HCT116 (cell line): Measurements from ENCODE around the gene RASGRF2. TPM values are rescaled to one million over a fixed set of nuclear protein-coding genes. Genes with fewer than 3 reads are reported as not detected.

Source experiments
- ATAC-seq: fragments of 200-7000 bp; cut with Tn5 transposase; 2 replicates; pipeline ENCODE4 v1.9.1; 2020; ENCODE audit warnings: mild to moderate bottlenecking, moderate library complexity
- BruUV-seq: library from RNA; stranded (reverse); fragments of 400-500 nt; replicated peaks from 2 replicates; lab custom pipeline; 2021; lab: Mats Ljungman, UMichigan
- CTCF ChIA-PET: fragments of 300-600 bp; sonication (Branson Sonifier 250); formaldehyde crosslinking; loops from one replicate; lab custom pipeline; 2021; ENCODE audit warnings: antibody characterized with exemption; lab: Charles Lee
- POLR2A ChIA-PET: fragments of 300-600, 350-600 bp; sonication (Branson Sonifier 250); formaldehyde crosslinking; loops from one replicate; lab custom pipeline; 2021; ENCODE audit warnings: antibody characterized with exemption; lab: Charles Lee
- RAD21 ChIA-PET, 2 experiments: fragments of 300-600 bp; sonication (Branson Sonifier 250); formaldehyde crosslinking; loops; one replicate each; lab custom pipeline; 2023; ENCODE audit warnings: low total read pairs in 2 of 2; ENCODE audit not compliant: uncharacterized antibody in 2 of 2, unreplicated experiment in 2 of 2, low non-redundant PET in 1 of 2; lab: Charles Lee
- DNase-seq: peaks from one replicate; pipeline ENCODE4 v3.0.0-alpha.2; 2010; ENCODE audit warnings: low read depth, low spot score
- H2AFZ ChIP-seq: fragments of 200-600 bp; shearing (Covaris generic), sonication (generic); 2 replicates; pipeline ENCODE4 v1.6.1; 2017; ENCODE audit warnings: low read depth, mixed run types, mixed read lengths, antibody characterized with exemption, low read length; ENCODE audit not compliant: poor library complexity, severe bottlenecking
- H3K27ac ChIP-seq: 2 replicates; pipeline ENCODE4 v1.5.1; 2012; ENCODE audit warnings: low read depth, low read length
- H3K27me3 ChIP-seq: fragments of 200-600 bp; sonication (generic); 2 replicates; pipeline ENCODE4 v1.6.1; 2016; ENCODE audit warnings: mixed run types, low read length, mixed read lengths; ENCODE audit not compliant: insufficient read depth
- H3K36me3 ChIP-seq, 2 experiments: fragments of 200-500 bp in 1 of 2; fragments of 200-600 bp in 1 of 2; sonication (Bioruptor generic) in 1 of 2; sonication (generic) in 1 of 2; 2 replicates each; pipeline versions ENCODE4 v1.5.1 to v1.6.1; 2014 to 2016; ENCODE audit warnings: low read length in 2 of 2, inconsistent platforms in 1 of 2, mixed read lengths in 1 of 2, mixed run types in 1 of 2; ENCODE audit not compliant: insufficient read depth in 2 of 2, control insufficient read depth in 1 of 2
- H3K4me1 ChIP-seq, 2 experiments: fragments of 200-600 bp in 1 of 2; sonication (generic) in 1 of 2; 2 replicates each; pipeline versions ENCODE4 v1.5.1 to v1.6.1; 2012 to 2017; ENCODE audit warnings: low read length in 2 of 2, inconsistent platforms in 1 of 2, mild to moderate bottlenecking in 1 of 2, mixed read lengths in 1 of 2, mixed run types in 1 of 2, moderate library complexity in 1 of 2; ENCODE audit not compliant: insufficient read depth in 2 of 2, control insufficient read depth in 1 of 2
- H3K4me2 ChIP-seq: fragments of 200-600 bp; sonication (generic); 2 replicates; pipeline ENCODE4 v1.6.1; 2017; ENCODE audit warnings: mixed run types, low read length, mixed read lengths
- H3K4me3 ChIP-seq, 2 experiments: fragments of 200-600 bp in 1 of 2; sonication (generic) in 1 of 2; replicated peaks in 1 of 2; 2 replicates each; pipeline ENCODE4 v1.5.1; 2011 to 2016; ENCODE audit warnings: low read length in 2 of 2, control low read depth in 1 of 2, low read depth in 1 of 2, mild to moderate bottlenecking in 1 of 2, mixed read lengths in 1 of 2, mixed run types in 1 of 2
- H3K79me2 ChIP-seq: fragments of 200-600 bp; sonication (generic); 2 replicates; pipeline ENCODE4 v1.6.1; 2017; ENCODE audit warnings: mild to moderate bottlenecking, mixed run types, low read length, moderate library complexity, mixed read lengths; ENCODE audit not compliant: insufficient read depth
- H3K9ac ChIP-seq: fragments of 200-600 bp; sonication (generic); 2 replicates; pipeline ENCODE4 v1.6.1; 2016; ENCODE audit warnings: low read length, mixed read lengths
- H3K9me2 ChIP-seq: fragments of 200-600 bp; sonication (generic), shearing (Covaris generic); 2 replicates; pipeline ENCODE4 v1.6.1; 2017; ENCODE audit warnings: mixed run types, mild to moderate bottlenecking, moderate library complexity; ENCODE audit not compliant: insufficient read depth
- H3K9me3 ChIP-seq, 2 experiments: fragments of 200-500 bp in 1 of 2; fragments of 200-600 bp in 1 of 2; sonication (Bioruptor generic) in 1 of 2; sonication (generic) in 1 of 2; 2 replicates each; pipeline ENCODE4 v1.6.1; 2014 to 2017; ENCODE audit warnings: low read length in 2 of 2, mixed read lengths in 2 of 2, inconsistent platforms in 1 of 2, low read depth in 1 of 2, mild to moderate bottlenecking in 1 of 2, mixed run types in 1 of 2, moderate library complexity in 1 of 2; ENCODE audit not compliant: control insufficient read depth in 1 of 2, insufficient read depth in 1 of 2
- H4K20me1 ChIP-seq: fragments of 200-600 bp; sonication (generic), shearing (Covaris generic); 2 replicates; pipeline ENCODE4 v1.6.1; 2017; ENCODE audit warnings: mixed run types, mild to moderate bottlenecking, moderate library complexity; ENCODE audit not compliant: insufficient read depth
- CBX3 ChIP-seq: IDR thresholded peaks from 2 replicates; pipeline ENCODE4 v1.6.1; 2012; ENCODE audit warnings: low read depth
- EGR1 ChIP-seq: IDR thresholded peaks from 2 replicates; pipeline ENCODE4 v1.6.1; 2012; ENCODE audit warnings: low read depth
- ELF1 ChIP-seq: IDR thresholded peaks from 2 replicates; pipeline ENCODE4 v1.6.1; 2012; ENCODE audit warnings: low read depth, borderline replicate concordance
- EZH2 ChIP-seq: fragments of 200-600 bp; sonication (generic); IDR thresholded peaks from 2 replicates; pipeline ENCODE4 v1.6.1; 2017; ENCODE audit warnings: antibody characterized with exemption, mixed run types
- EZH2phosphoT487 ChIP-seq: fragments of 200-600 bp; IDR thresholded peaks from 2 replicates; pipeline ENCODE4 v1.6.1; 2018; ENCODE audit warnings: antibody characterized with exemption, borderline replicate concordance
- FOSL1 ChIP-seq: IDR thresholded peaks from 2 replicates; pipeline ENCODE4 v1.6.1; 2012; ENCODE audit warnings: low read depth
- JUND ChIP-seq: IDR thresholded peaks from 2 replicates; pipeline ENCODE4 v1.6.1; 2012
- POLR2A ChIP-seq: IDR thresholded peaks from 2 replicates; pipeline ENCODE4 v1.7.0; 2011; ENCODE audit warnings: borderline replicate concordance; ENCODE audit not compliant: insufficient read depth, insufficient read length; ENCODE audit errors: extremely low read depth
- POLR2AphosphoS5 ChIP-seq: IDR thresholded peaks from 2 replicates; pipeline ENCODE4 v1.6.1; 2011; ENCODE audit warnings: mild to moderate bottlenecking, low read depth, low read length, moderate library complexity
- SIN3A ChIP-seq: IDR thresholded peaks from 2 replicates; pipeline ENCODE4 v1.6.1; 2012; ENCODE audit warnings: low read depth
- SP1 ChIP-seq: IDR thresholded peaks from 2 replicates; pipeline ENCODE4 v1.6.1; 2012; ENCODE audit warnings: low read depth
- TCF7L2 ChIP-seq: IDR thresholded peaks from 2 replicates; pipeline ENCODE4 v1.7.0; 2011; ENCODE audit warnings: borderline replicate concordance, inconsistent platforms; ENCODE audit not compliant: insufficient read depth, insufficient read length; ENCODE audit errors: extremely low read depth
- YY1 ChIP-seq: IDR thresholded peaks from 2 replicates; pipeline ENCODE4 v1.6.1; 2011; ENCODE audit warnings: low read length, low read depth, moderate library complexity, mild to moderate bottlenecking; ENCODE audit not compliant: insufficient replicate concordance; ENCODE audit errors: extremely low read depth
- ZFX ChIP-seq: fragments of 450-650 bp; IDR thresholded peaks from 2 replicates; pipeline ENCODE4 v1.6.1; 2017
- ZNF274 ChIP-seq: fragments of 200-500 bp; sonication (Bioruptor generic); IDR thresholded peaks from 2 replicates; pipeline ENCODE4 v1.6.1; 2014; ENCODE audit warnings: mild to moderate bottlenecking, low read depth, low read length, inconsistent platforms
- intact Hi-C: fragments of 100-400 bp; cut with micrococcal nuclease; formaldehyde crosslinking; loops from 2 replicates; pipeline ENCODE4 v1.10.0; 2022
- total RNA-seq: library from RNA; stranded (reverse); gene quantifications from one replicate; pipeline ENCODE4 v1.2.1, GENCODE V29; 2021; ENCODE audit not compliant: unreplicated experiment
- TF ChIP-seq, protein P1 (sequence below): IDR thresholded peaks from 2 replicates; pipeline ENCODE4 v1.6.1; 2012
- TF ChIP-seq, protein P2 (sequence below): IDR thresholded peaks from 2 replicates; pipeline ENCODE4 v1.6.1; 2012
- TF ChIP-seq, protein P3 (sequence below): IDR thresholded peaks from 2 replicates; pipeline ENCODE4 v1.6.1; 2011; ENCODE audit warnings: mild to moderate bottlenecking, low read length, moderate library complexity; ENCODE audit not compliant: insufficient replicate concordance; ENCODE audit errors: extremely low read depth

RASGRF2 gene
- total RNA-seq, 1 experiment from 2014 or later: 0.05 TPM

DNA sequence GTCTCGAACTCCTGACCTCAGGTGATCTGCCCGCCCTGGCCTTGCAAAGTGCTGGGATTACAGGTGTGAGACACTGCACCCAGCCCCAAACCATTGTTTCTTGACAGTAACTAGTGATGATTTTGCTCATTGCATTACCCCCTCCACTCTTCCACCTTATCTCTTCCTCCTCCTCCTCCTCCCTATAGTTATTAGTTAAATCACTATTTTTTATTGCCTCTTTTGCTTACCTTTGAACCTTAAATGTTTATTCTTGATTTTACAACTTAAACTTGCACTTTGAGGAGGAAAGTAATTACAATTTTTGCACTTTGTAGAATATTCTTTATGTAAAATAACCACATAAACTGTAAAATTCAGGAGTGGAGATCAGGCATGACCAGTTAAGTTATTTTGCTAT lies 35.7 kb downstream of the RASGRF2 start:
- POLR2A ChIA-PET: no interaction called here
- Histone ChIP-seq H3K9me2 (no peaks in the 10 kb centered on the region), H3K27me3 (no peaks in the 10 kb centered on the region; the same call in 1 of the 2 replicates)
- TF ChIP-seq, protein P1, sequence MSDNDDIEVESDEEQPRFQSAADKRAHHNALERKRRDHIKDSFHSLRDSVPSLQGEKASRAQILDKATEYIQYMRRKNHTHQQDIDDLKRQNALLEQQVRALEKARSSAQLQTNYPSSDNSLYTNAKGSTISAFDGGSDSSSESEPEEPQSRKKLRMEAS: no peak
- TF ChIP-seq, protein P2, sequence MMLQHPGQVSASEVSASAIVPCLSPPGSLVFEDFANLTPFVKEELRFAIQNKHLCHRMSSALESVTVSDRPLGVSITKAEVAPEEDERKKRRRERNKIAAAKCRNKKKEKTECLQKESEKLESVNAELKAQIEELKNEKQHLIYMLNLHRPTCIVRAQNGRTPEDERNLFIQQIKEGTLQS: no peak
- TF ChIP-seq, protein P3, sequence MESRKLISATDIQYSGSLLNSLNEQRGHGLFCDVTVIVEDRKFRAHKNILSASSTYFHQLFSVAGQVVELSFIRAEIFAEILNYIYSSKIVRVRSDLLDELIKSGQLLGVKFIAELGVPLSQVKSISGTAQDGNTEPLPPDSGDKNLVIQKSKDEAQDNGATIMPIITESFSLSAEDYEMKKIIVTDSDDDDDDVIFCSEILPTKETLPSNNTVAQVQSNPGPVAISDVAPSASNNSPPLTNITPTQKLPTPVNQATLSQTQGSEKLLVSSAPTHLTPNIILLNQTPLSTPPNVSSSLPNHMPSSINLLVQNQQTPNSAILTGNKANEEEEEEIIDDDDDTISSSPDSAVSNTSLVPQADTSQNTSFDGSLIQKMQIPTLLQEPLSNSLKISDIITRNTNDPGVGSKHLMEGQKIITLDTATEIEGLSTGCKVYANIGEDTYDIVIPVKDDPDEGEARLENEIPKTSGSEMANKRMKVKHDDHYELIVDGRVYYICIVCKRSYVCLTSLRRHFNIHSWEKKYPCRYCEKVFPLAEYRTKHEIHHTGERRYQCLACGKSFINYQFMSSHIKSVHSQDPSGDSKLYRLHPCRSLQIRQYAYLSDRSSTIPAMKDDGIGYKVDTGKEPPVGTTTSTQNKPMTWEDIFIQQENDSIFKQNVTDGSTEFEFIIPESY: no peak
- TF ChIP-seq EGR1 (no peak), FOSL1 (no peak), POLR2AphosphoS5 (no peak), ELF1 (no peak), YY1 (no peak), ZNF274 (no peak), EZH2phosphoT487 (no peak), SIN3A (no peak), SP1 (no peak), CBX3 (no peak), ZFX (no peak), EZH2 (no peak), TCF7L2 (no peak), JUND (no peak), POLR2A (no peak)
- TF ChIP-seq, all 23 proteins: peak for 0
- no peak overlapping the region for H3K27ac ChIP-seq
- H3K36me3 ChIP-seq: no peaks in the 10 kb centered on the region
- H3K4me3 ChIP-seq: no peak overlapping the region
- H3K9ac ChIP-seq: no peak overlapping the region
- H2AFZ ChIP-seq: no peak overlapping the region
- no TSS peak for BruUV-seq
- H3K9me3 ChIP-seq: no peaks in the 10 kb centered on the region
- H3K4me1 ChIP-seq: peaks cover 4 to 6% of the 10 kb centered on the region in 2 experiments; a peak in 3 of 4 replicates
- ChIA-PET RAD21 (no interaction called here), CTCF (no interaction called here)
- no peak for ATAC-seq
- H3K79me2 ChIP-seq: no peaks in the 10 kb centered on the region
- intact Hi-C loops: no loop called here
- no peak overlapping the region for H3K4me2 ChIP-seq
- H4K20me1 ChIP-seq: no peaks in the 10 kb centered on the region
- DNase-seq: no peak
